ENCODE results near the gene NAB1.

DNA sequence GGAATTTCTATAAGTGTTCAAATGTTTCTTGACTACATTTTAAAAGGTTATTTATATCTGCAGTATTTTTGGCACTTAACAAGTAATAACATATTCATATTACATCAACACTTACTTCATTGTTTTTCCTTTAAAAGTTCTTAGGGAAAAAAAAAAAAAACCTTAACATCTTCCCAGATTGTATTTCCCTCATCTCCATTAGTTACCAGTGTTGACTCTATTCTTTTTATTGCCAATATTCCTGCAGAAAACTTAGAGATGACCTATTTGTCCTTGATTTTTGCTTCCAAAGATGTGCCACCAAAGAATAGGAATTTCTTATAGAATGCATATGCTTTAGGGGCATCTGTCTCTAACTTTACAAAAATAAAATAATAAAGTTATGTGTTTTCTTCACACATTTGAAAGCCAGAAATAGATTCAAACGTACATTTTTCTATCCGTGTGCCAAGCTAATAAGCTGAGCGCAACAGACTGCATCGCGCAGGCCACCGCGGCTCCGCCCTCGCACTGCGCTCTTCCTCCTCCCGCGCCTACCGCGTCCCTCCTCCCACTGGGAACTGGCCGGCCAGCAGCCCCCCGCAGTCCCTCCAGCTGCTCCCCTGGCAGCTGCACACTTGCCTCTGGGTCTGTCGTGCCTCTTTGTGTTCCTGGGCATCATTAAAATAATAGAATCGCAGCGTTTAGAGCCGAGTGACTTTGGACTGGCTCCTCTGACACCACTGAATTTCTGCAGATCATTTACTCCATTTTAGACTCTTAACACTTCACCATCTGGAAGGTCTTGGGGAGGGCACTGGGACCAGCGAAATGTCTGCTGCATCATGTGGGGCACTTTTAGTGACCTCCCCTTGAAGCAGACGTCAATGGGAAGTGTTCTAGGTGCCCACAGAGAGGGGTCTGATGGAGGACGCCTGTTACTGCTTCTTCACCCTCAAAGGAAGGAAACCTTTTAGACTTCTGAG, 21.2 kb upstream of the NAB1 start:
- TF ChIP-seq, protein P1, sequence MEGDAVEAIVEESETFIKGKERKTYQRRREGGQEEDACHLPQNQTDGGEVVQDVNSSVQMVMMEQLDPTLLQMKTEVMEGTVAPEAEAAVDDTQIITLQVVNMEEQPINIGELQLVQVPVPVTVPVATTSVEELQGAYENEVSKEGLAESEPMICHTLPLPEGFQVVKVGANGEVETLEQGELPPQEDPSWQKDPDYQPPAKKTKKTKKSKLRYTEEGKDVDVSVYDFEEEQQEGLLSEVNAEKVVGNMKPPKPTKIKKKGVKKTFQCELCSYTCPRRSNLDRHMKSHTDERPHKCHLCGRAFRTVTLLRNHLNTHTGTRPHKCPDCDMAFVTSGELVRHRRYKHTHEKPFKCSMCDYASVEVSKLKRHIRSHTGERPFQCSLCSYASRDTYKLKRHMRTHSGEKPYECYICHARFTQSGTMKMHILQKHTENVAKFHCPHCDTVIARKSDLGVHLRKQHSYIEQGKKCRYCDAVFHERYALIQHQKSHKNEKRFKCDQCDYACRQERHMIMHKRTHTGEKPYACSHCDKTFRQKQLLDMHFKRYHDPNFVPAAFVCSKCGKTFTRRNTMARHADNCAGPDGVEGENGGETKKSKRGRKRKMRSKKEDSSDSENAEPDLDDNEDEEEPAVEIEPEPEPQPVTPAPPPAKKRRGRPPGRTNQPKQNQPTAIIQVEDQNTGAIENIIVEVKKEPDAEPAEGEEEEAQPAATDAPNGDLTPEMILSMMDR (IDR thresholded peaks at IDR 0.05) = no peak
- no peak for TF ChIP-seq POLR2A (IDR thresholded peaks at IDR 0.05)

Data from right lobe of liver (tissue), 4 donors.